Stimulated activated CD4-positive, alpha-beta T cell treated with anti-CD3 and anti-CD28 coated beads, Interleukin-15, amount 100 ng/mL, for 48 hours (primary cell): ENCODE measurements around the gene ADAM22.

Source experiments
- DNase-seq, 2 donors: peaks; one replicate each; pipeline ENCODE4 v3.0.0-alpha.2; 2020; ENCODE audit warnings: low read depth in 2 of 2

The ADAM22 gene

DNA sequence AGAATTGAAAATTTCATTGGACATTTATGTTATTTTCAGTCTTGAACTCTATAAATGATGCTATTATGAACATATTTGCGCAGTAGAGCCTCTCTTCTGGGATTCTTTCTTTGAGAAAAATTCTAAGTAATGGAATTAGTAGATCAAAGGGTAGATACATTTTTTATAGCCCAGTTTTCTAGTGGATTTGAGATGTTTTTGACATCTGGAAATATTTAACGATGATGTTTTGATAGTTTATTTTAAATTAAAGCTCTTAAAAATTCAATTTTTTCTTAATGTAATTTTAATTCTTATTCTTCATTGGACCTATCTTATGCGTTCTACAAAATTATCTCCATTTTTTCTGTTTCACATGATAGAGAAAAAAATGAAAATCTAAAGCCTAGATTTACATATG, 103.0 kb downstream of the ADAM22 start:
- DNase-seq, result no peak

GRCh38 chr7:88040694-88041093, 106.6 kb downstream of the ADAM22 start:
- DNase-seq, result no peak

- DNase-seq, result no peak
Observed at GRCh38 chr7:88041583-88041982, 107.5 kb downstream of the ADAM22 start.

DNA sequence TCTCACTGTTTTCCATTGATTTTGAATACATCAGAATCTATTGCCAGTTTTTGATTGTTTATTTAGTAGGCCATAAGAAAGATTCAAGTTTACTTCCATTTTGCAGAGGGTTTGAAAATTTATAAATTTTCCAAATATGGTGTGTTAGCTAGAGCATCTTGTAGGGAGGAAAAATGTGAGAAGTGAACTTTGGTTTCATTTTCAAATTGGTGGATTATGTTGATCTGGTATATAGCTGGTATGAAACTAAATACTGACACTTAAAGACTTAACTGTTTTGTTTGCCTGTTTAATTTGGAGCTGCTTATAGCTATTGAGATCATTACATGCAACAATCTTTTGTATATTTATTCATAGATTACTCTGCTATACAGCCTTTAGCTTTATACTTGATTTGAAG, 108.1 kb downstream of the ADAM22 start:
- DNase-seq, result no peak

- DNase-seq, result no peak
Observed at GRCh38 chr7:88042803-88043202, 108.8 kb downstream of the ADAM22 start.

DNA sequence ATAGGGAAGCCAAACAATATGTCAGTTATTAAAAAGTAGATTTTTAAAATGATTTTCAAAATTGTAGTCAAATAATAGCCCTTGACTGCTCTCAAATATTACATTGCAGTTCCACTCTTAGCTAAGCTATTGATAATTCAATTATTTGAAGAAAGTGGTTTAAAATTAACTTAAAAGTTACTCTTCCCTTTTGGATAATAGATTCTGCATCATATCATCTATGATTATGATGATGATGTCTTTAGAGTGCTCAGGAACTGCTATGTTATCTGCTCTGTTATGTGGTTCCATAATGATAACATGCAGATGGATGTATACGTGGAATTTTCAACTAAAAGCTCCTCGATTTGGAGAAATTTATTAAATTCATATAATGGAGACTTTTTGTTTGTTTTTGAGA, 110.0 kb downstream of the ADAM22 start:
- DNase-seq, result no peak

DNA sequence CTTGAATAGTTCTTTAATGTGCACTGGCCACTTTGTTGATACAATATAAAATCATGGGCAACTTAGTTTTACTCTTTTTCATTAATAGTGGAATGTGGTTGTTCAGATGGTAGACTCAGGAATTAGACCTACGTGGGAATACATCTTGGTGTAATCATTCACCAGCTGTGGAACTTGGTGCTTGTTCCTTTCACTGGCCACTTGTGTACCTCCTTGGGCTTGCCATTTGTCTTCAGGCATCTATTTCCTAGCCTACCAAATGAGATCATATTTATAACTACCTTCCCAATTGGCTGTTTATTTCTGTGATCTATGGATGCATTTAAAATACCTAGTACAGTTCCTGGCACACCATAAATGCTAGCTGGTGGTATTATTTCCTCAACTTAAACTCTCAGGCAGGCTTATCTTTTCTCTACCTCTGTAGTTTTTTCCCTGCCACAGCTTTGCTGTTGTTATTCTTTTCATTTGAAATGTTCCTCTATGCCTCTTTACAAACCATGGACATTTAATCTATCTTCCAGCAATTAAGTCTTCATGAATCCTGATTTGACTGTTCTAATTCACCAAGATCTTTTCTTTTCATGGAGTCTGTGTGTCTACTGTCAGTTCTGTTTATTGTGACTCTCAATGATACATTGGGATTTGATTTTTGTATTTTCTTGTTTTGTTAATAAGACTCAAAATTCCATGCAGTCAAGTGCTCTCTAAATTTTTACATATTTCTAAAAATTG, 113.0 kb downstream of the ADAM22 start:
- no peak for DNase-seq

GRCh38 chr7:88057655-88058054, 123.6 kb downstream of the ADAM22 start:
- DNase-seq, result no peak

- no peak for DNase-seq
Observed at GRCh38 chr7:88062238-88062637, 128.2 kb downstream of the ADAM22 start.

DNA sequence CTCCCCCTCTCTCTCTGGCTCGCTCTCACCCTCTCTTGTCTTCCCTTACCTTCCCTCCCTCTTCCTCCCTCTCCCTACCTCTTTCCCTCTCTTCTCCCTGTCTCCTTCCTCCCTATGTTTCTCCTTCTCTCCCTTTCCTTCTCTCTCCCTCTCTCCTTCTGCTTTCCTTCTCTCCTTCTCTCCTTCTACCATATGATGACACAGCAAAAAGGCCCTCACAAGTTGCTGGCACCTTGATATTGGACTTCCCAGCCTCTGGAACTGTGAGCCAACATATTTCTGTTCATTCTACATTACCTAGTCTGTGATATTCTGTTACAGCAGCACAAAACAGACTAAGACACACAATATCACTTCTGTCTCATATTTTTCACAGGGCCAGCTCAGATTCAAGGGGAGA, 135.0 kb downstream of the ADAM22 start:
- DNase-seq, result no peak

DNA sequence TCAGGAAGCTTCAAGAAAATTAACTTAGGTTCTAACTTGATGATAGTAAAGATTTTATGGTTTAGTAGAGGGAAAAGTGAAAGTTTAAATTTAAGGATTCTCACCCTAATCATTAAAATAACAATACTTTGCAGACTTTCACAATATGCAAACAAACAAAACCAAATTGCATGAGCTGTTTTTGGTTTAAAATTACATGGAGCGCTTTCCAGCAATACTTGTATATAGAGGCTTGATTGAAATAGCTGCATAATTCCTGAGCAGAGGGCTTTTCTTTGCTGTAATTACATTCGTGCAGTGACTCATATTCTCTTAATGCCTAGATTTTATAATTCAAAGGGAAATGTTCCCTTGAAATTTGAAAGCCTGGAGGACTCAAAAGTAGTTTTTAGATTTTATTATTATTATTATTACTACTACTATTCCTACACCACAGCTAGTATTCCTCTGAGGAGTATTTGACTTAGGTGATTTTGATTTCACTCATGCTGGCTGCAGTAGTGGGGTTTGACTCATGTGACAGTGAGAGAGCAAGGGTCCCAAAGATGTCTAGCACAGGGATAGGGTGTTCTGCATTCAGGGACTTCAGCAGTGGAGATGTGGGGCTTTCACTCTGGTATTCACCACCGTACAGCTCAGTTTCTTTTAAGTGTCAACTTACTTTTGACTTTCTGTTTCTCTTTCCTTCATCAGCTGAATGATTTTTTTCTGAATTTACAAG, 138.1 kb downstream of the ADAM22 start:
- no peak for DNase-seq

DNA sequence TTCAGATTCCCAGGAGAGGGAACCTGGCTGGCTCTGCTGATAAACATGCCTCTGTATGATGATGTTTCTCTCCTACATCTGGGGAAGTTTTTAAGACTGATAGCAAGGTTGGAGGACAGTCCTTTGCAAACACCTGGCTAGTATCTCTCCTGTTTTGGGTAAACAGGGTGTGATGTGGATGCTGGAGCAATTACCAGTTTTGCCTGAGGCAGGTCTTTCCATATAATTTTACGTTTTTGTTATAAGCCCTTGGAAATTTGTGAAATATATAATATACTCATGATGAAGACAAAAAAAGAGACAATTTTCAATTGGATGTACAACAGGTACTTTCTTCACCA, 138.6 kb downstream of the ADAM22 start:
- DNase-seq, result no peak

DNA sequence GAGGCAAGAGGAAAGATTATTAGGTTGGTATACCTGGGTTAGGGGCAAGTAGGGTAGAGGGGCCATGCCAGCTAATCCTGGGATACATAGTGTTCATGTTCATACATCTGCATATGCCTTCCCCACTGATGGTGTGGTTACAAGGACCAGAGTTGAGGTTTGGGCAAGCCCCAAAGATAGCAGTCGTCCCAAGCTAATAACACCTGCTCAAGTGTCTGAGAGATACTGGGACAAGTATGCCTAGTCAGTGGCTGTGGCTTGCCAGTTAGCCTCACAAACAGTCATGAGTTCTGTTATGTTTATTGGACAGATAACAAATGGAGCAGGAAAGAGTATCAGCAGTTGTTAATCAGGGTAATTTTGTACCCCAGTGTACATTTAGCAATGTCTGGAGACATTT, 139.6 kb downstream of the ADAM22 start:
- no peak for DNase-seq

DNA sequence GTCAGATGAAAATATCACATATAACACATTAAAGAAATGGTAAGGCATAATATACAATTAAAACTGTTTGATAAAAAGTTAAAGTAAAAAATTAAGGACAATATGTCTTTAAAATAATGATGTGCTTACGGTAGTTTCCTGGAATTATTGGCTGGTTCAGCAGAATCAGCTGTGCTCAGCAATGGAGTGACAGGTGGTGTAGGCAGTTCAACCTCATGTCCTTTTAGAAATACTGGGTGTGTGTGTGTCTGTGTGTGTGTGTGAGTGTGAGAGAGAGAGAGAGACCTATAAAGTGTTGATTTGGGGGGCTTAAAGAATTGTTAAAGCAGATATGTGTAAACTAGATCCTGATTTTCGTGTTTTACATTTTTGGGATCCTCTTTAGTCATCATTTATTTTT, 141.2 kb downstream of the ADAM22 start:
- DNase-seq, result no peak

DNA sequence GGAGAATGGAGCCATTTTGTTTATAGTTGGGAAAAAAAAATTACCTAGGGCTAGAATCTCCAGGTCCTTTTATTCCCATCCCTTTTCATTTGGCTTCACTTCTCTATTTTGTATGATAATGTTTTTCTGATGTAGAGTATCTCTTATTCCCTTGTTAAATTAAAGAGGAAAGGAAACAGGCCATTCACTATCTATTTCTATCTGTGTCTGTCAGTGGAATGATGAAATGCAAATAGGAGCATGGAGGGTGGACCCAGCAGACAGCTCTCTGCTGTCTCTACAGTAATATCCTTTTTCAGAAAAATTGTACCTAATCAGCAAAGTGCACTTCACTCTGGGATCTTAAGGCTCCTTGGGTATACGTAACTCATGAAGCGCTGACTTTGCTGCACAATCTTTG, 149.8 kb downstream of the ADAM22 start:
- DNase-seq, result no peak

DNA sequence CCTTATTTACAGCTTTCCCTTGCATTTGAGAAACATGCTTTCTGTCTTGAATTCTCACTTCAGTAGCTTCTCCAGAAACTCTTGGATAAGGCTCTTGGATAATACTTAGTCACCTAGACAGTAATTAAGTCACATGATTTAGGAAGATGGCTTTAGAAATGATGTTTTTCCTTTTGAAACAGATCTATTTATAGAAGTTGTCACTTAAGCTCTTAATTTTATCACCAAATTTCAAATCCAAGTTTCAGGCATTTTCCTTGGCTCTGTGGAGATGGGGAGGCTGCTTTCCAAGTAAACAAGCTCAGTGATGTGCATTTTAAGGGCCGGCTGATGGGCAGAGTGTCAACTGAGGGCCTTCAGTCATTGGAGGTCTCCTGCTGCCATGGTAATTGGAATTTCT, 155.5 kb downstream of the ADAM22 start:
- DNase-seq, result no peak

GRCh38 chr7:88090240-88090639, 156.2 kb downstream of the ADAM22 start:
- DNase-seq, result no peak

DNA sequence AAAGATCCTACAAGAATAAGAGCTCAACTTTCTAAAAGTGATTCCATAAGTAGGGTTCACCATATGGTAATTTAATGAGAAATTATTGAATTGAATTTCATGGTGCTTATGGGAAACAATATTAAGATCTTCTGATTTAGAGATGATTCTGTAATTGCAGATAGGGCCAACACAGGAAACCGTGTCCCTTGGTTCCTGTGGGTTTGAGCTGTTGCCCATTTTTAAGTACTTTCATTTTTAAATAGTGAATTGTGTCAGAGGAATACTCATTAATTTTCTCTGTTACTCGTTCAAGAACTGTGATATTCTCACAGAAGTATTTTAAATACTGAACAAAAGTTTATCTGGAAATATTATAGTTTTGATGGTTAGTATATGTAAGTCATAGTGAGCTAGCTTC, 156.6 kb downstream of the ADAM22 start:
- no peak for DNase-seq

- no peak for DNase-seq
Observed at GRCh38 chr7:88091988-88092675, 158.1 kb downstream of the ADAM22 start.

DNA sequence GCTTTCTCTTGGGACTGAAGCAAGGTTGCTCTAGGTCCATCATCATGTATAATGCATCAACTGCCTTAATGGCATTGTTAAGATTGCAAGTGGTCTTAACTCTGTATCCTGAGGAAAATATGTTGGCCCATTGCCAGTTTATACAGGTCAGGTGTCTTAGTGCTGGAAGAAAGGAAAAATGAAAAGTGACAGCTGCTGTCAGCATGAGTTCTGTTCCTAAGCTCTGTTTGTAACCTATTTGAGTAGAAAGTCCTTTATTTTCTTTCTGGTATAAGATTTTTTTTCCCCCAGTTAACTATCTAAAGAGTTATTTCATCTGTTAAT, 158.6 kb downstream of the ADAM22 start:
- no peak for DNase-seq

GRCh38 chr7:88101769-88102168, 167.7 kb downstream of the ADAM22 start:
- no peak for DNase-seq

DNA sequence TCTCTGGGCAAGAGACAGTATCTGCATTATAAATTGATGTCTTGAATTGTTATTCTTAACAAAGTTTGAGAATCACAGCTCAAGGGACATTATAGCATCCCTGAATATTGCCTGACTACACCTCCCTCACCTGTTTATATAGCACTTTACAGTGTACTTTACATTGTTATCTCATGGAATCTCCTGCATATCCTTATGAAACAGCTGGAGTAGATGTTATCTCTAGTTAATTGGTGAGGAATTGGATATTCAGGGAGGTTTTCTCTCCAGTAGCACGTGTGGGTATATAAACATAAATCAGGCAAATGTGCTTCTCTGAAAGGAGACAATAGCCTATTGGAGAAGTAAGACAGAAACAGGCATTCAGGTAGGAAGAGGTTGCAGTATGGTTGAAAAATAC, 168.6 kb downstream of the ADAM22 start:
- no peak for DNase-seq

GRCh38 chr7:88104732-88105131, 170.7 kb downstream of the ADAM22 start:
- no peak for DNase-seq
